Prostate gland (tissue), 2 donors: Measurements from ENCODE around the gene ADAP1.

Source experiments
- POLR2A ChIP-seq: fragments of 450-650 bp; IDR thresholded peaks from one replicate; pipeline ENCODE4 v1.6.1; 2016; ENCODE audit warnings: antibody characterized with exemption, mild to moderate bottlenecking
- TF ChIP-seq, protein P1 (sequence below), 4 experiments: fragments of 200-600 bp in 2 of 4; fragments of 450-650 bp in 2 of 4; sonication (generic) in 2 of 4; IDR thresholded peaks; 1 replicate in 3 of 4; 2 replicates in 1 of 4; pipeline ENCODE4 v1.5.1; 2016 to 2019; ENCODE audit warnings: antibody characterized with exemption in 4 of 4, mild to moderate bottlenecking in 2 of 4, moderate library complexity in 2 of 4

DNA sequence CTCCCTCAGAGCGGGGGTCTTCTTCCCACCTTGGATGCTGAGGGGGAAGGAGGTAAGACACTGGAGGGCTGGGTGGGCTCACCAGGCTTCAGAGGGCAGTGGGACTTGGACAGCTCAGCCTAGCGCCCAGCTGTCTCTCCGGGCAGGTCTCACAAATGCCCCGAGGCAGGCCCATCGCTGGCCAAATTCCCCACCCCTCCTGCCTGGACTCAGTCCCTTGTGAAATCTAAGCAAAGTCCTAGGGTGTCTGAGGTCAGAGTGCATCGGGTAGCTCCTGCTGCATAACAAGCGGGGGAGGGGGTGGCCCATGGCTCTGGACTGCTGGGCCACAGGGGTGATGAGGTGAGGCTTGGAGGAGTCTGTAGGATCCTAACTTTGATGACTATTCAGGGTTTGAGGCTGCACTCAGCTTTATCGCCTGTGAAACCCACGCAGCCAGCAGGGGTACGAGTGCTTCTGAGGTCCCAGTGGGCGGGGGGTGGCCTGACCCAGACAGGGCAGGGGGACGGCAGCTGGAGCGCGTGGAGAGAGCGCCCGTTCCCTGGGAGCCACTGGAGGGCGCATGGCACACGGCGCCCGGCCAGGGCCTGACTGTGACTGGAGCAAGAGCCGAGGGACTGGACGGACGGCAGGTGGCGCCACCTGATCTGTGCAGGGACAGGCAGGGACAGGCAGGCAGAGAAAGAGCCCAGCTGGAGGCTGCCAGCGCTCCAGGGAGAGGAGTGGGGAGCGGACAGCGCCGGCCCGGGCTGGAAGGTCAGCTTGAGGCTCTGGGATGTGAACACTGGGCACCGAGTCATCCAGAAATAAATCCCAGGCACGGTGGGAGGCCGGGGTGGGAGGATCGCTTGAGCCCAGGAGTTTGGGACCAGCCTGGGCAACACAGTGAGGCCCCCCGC lies 38.5 kb upstream of the ADAP1 start:
- peak; percentile 21 for TF ChIP-seq POLR2A
- TF ChIP-seq, protein P1, sequence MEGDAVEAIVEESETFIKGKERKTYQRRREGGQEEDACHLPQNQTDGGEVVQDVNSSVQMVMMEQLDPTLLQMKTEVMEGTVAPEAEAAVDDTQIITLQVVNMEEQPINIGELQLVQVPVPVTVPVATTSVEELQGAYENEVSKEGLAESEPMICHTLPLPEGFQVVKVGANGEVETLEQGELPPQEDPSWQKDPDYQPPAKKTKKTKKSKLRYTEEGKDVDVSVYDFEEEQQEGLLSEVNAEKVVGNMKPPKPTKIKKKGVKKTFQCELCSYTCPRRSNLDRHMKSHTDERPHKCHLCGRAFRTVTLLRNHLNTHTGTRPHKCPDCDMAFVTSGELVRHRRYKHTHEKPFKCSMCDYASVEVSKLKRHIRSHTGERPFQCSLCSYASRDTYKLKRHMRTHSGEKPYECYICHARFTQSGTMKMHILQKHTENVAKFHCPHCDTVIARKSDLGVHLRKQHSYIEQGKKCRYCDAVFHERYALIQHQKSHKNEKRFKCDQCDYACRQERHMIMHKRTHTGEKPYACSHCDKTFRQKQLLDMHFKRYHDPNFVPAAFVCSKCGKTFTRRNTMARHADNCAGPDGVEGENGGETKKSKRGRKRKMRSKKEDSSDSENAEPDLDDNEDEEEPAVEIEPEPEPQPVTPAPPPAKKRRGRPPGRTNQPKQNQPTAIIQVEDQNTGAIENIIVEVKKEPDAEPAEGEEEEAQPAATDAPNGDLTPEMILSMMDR (IDR thresholded peaks at IDR 0.05): peak; percentile 100
